ENCODE measurements around the gene RABL6. TPM values are rescaled to one million over a fixed set of nuclear protein-coding genes. Genes with fewer than 3 reads are reported as not detected.
"Not testable (repeated sequence)": the region's sequence is repeated elsewhere in the genome, so short reads cannot be mapped to it uniquely, and the experiment has no call there.

The RABL6 gene
- total RNA-seq, 1 donor from 2014 or later: 64.1 TPM

- H3K4me3 ChIP-seq: no peak overlapping the region
- H3K9me3 ChIP-seq (replicated peaks): no peaks in the 10 kb centered on the region
- DNase-seq: no peak
- no peaks in the 10 kb centered on the region for H3K27me3 ChIP-seq (ENCODE audit: low read depth)
- H3K36me3 ChIP-seq: no peaks in the 10 kb centered on the region
- no peak overlapping the region for H3K27ac ChIP-seq (replicated peaks)
- TF ChIP-seq CTCF (IDR thresholded peaks at IDR 0.05; ENCODE audit: borderline replicate concordance): no peak
- intact Hi-C loops (cut with micrococcal nuclease): loop anchor here (10.0 kb wide), 1 partner anchor 54 kb away; no protein-coding TSS in a partner anchor
- H3K4me1 ChIP-seq: peaks cover 21% of the 10 kb centered on the region
Measured at GRCh38 chr9:136880651-136881050, 72.9 kb downstream of the RABL6 start.

- no peak for DNase-seq
- H3K4me3 ChIP-seq: peak overlapping the region; percentile 14
- H3K27me3 ChIP-seq (ENCODE audit: low read depth): no peaks in the 10 kb centered on the region
- H3K36me3 ChIP-seq: no peaks in the 10 kb centered on the region
- intact Hi-C loops (cut with micrococcal nuclease): loop anchor here (10.0 kb wide), 1 partner anchor 53 kb away; no protein-coding TSS in a partner anchor
- peak overlapping the region; percentile 53 for H3K27ac ChIP-seq (replicated peaks)
- no peak for TF ChIP-seq CTCF (IDR thresholded peaks at IDR 0.05; ENCODE audit: borderline replicate concordance)
- peaks cover 27% of the 10 kb centered on the region for H3K4me1 ChIP-seq
- no peaks in the 10 kb centered on the region for H3K9me3 ChIP-seq (replicated peaks)
Measured at GRCh38 chr9:136881691-136882108, 74.0 kb downstream of the RABL6 start.

GRCh38 chr9:136882109-136882946 is 74.6 kb downstream of the RABL6 start:
- no peak for TF ChIP-seq CTCF (IDR thresholded peaks at IDR 0.05; ENCODE audit: borderline replicate concordance)
- Histone ChIP-seq H3K36me3 (no peaks in the 10 kb centered on the region), H3K9me3 (replicated peaks) (no peaks in the 10 kb centered on the region), H3K4me1 (peaks cover 33% of the 10 kb centered on the region), H3K27me3 (ENCODE audit: low read depth) (no peaks in the 10 kb centered on the region), H3K27ac (replicated peaks) (peak overlapping the region; percentile 53), H3K4me3 (peak overlapping the region; percentile 14)
- DNase-seq: no peak
- intact Hi-C loops (cut with micrococcal nuclease): loop anchor here (10.0 kb wide), 1 partner anchor 52 kb away; no protein-coding TSS in a partner anchor

- not testable (repeated sequence) for H3K4me3 ChIP-seq; H3K9me3 ChIP-seq (replicated peaks); H3K27ac ChIP-seq (replicated peaks); DNase-seq; H3K27me3 ChIP-seq (ENCODE audit: low read depth); H3K36me3 ChIP-seq
- intact Hi-C loops (cut with micrococcal nuclease): loop anchor here (10.0 kb wide), 1 partner anchor 52 kb away; no protein-coding TSS in a partner anchor
- H3K4me1 ChIP-seq: peaks cover 39% of the 10 kb centered on the region
Measured at GRCh38 chr9:136882947-136883283, 75.2 kb downstream of the RABL6 start.

GRCh38 chr9:136883670-136884069 is 75.9 kb downstream of the RABL6 start:
- intact Hi-C loops (cut with micrococcal nuclease): loop anchor here (10.0 kb wide), 1 partner anchor 51 kb away; no protein-coding TSS in a partner anchor

GRCh38 chr9:136885950-136886578 is 78.3 kb downstream of the RABL6 start, which contains the start of gene TRAF2:
TSS of gene TRAF2 (plus strand) at chr9:136886516. CDS start at chr9:136898741, 12,225 bp downstream.
- intact Hi-C loops (cut with micrococcal nuclease): loop anchor here (10.0 kb wide), 1 partner anchor 49 kb away; no protein-coding TSS in a partner anchor
- H3K27me3 ChIP-seq (ENCODE audit: low read depth): no peaks in the 10 kb centered on the region
- H3K9me3 ChIP-seq (replicated peaks): no peaks in the 10 kb centered on the region
- H3K4me1 ChIP-seq: peaks cover 44% of the 10 kb centered on the region
- H3K36me3 ChIP-seq: peaks cover 9% of the 10 kb centered on the region
- peak; percentile 99 for DNase-seq
- peak within 1 kb of the TSS; percentile 99 for H3K4me3 ChIP-seq
- peak within 1 kb of the TSS; percentile 85 for H3K27ac ChIP-seq (replicated peaks)
- no peak for TF ChIP-seq CTCF (IDR thresholded peaks at IDR 0.05; ENCODE audit: borderline replicate concordance)

More at GRCh38 chr9:136883670-136884069, 75.9 kb downstream of the RABL6 start:
- not testable (repeated sequence) for H3K27ac ChIP-seq (replicated peaks); H3K27me3 ChIP-seq (ENCODE audit: low read depth); H3K9me3 ChIP-seq (replicated peaks); H3K36me3 ChIP-seq; H3K4me3 ChIP-seq; DNase-seq
- H3K4me1 ChIP-seq: peaks cover 44% of the 10 kb centered on the region

All from left ventricle myocardium inferior (tissue), 1 donor.